DOHH2 (cell line): ENCODE results near the gene STX1A.
"Not testable (repeated sequence)": the region's sequence is repeated elsewhere in the genome, so short reads cannot be mapped to it uniquely, and the experiment has no call there.

ENCODE experiments used
- H3F3A ChIP-seq: fragments of 200-600 bp; sonication (generic), shearing (Covaris generic); 2 replicates; pipeline ENCODE4 v1.6.0; 2016; ENCODE audit warnings: antibody characterized with exemption, mild to moderate bottlenecking; ENCODE audit not compliant: control insufficient read depth, insufficient read depth
- H3K27ac ChIP-seq: fragments of 200-600 bp; sonication (generic); 2 replicates; pipeline ENCODE4 v1.5.1; 2014; ENCODE audit warnings: low read depth, mild to moderate bottlenecking, low read length, moderate library complexity
- H3K27me3 ChIP-seq: fragments of 200-600 bp; sonication (generic); 2 replicates; pipeline ENCODE4 v1.6.1; 2014; ENCODE audit warnings: mild to moderate bottlenecking, low read length, mixed read lengths; ENCODE audit not compliant: control insufficient read depth
- H3K36me3 ChIP-seq: fragments of 200-600 bp; sonication (generic); 2 replicates; pipeline ENCODE4 v1.6.1; 2014; ENCODE audit warnings: mild to moderate bottlenecking, low read length, moderate library complexity, mixed read lengths; ENCODE audit not compliant: control insufficient read depth
- H3K4me1 ChIP-seq: fragments of 200-600 bp; sonication (generic); 2 replicates; pipeline ENCODE4 v1.6.1; 2014; ENCODE audit warnings: mild to moderate bottlenecking, low read length, mixed read lengths; ENCODE audit not compliant: control insufficient read depth
- H3K4me2 ChIP-seq: fragments of 200-600 bp; sonication (generic); 2 replicates; pipeline ENCODE4 v1.6.0; 2014; ENCODE audit warnings: mild to moderate bottlenecking, low read length, moderate library complexity
- H3K4me3 ChIP-seq: fragments of 200-600 bp; sonication (generic); 2 replicates; pipeline ENCODE4 v1.5.1; 2014; ENCODE audit warnings: mild to moderate bottlenecking, low read length, mixed read lengths
- H3K79me2 ChIP-seq: fragments of 200-600 bp; sonication (generic); 2 replicates; pipeline ENCODE4 v1.6.1; 2014; ENCODE audit warnings: mild to moderate bottlenecking, low read length, mixed read lengths; ENCODE audit not compliant: control insufficient read depth
- H3K9me2 ChIP-seq: fragments of 200-600 bp; sonication (generic); replicated peaks from 2 replicates; pipeline ENCODE4 v1.6.1; 2014; ENCODE audit warnings: mild to moderate bottlenecking, low read length, mixed read lengths; ENCODE audit not compliant: control insufficient read depth
- H3K9me3 ChIP-seq: fragments of 200-600 bp; sonication (generic); 2 replicates; pipeline ENCODE4 v1.6.1; 2014; ENCODE audit warnings: antibody characterized with exemption, low read length, mixed read lengths; ENCODE audit not compliant: control insufficient read depth, insufficient read depth
- H4K20me1 ChIP-seq: fragments of 200-600 bp; sonication (generic); 2 replicates; pipeline ENCODE4 v1.6.0; 2014; ENCODE audit warnings: low read depth, mild to moderate bottlenecking, antibody characterized with exemption, low read length, moderate library complexity; ENCODE audit not compliant: control insufficient read depth, insufficient read depth
- EZH2phosphoT487 ChIP-seq: fragments of 200-600 bp; sonication (generic); IDR thresholded peaks from 2 replicates; pipeline ENCODE4 v1.6.1; 2017; ENCODE audit warnings: borderline replicate concordance, mild to moderate bottlenecking, antibody characterized with exemption, low read length, moderate library complexity, mixed read lengths
- TF ChIP-seq, protein P1 (sequence below): fragments of 200-600 bp; sonication (generic); IDR thresholded peaks from one replicate; pipeline ENCODE4 v1.5.1; 2014; ENCODE audit warnings: antibody characterized with exemption, mild to moderate bottlenecking, low read depth, low read length; ENCODE audit not compliant: poor library complexity, severe bottlenecking

STX1A gene

DNA sequence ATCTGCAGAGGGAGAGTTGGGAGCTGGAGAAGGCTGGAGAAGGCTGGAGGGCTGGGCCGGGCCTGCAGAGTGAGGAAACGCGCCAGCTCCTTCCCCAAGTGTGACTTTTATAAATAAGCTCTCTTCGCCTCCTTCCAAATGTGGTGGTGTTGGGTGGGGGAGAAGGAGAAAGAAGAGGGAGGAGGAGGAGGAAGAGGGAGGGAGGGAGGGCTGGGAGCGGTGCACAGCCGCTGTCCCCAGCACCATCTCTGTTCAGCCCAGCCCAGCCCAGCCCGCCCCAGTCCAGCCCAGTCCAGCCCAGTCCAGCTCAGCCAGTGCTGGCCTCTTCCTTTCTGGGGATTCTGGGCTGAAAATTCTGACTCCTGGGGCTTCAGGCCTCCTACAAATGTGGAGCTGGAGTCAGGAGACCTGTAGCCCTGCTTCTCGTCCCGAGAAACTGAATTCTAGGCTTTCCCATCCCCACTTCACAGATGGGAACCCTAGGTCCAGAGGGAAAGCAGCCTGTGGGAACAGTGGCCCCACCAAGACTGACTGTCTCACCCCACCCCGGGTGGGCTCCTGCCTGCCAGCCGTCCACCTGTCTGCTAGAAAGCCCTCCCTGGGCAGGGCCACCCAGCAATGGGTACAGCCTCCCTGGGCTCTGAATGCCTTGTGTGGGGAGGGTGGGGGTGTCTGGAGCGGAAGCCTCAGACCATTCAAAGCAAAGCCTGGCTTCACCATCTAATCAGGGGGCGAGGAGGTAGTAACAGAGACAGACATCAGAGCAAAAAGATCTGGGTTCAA, 2.3 kb downstream of the STX1A start:
- no peaks in the 10 kb centered on the region for H3K9me2 ChIP-seq
- H3K4me3 ChIP-seq, result no peak overlapping the region
- TF ChIP-seq EZH2phosphoT487, result no peak
- H3K27me3 ChIP-seq, result peaks cover 34% of the 10 kb centered on the region
- H3K36me3 ChIP-seq, result no peaks in the 10 kb centered on the region
- peaks cover 32% of the 10 kb centered on the region for H3K4me1 ChIP-seq
- no peak overlapping the region for H3K4me2 ChIP-seq
- peaks cover 26% of the 10 kb centered on the region; the same call in 1 of the 2 replicates for H4K20me1 ChIP-seq
- H3F3A ChIP-seq, result no peaks in the 10 kb centered on the region
- H3K79me2 ChIP-seq, result peaks cover 13% of the 10 kb centered on the region
- H3K27ac ChIP-seq, result no peak overlapping the region
- no peaks in the 10 kb centered on the region for H3K9me3 ChIP-seq

DNA sequence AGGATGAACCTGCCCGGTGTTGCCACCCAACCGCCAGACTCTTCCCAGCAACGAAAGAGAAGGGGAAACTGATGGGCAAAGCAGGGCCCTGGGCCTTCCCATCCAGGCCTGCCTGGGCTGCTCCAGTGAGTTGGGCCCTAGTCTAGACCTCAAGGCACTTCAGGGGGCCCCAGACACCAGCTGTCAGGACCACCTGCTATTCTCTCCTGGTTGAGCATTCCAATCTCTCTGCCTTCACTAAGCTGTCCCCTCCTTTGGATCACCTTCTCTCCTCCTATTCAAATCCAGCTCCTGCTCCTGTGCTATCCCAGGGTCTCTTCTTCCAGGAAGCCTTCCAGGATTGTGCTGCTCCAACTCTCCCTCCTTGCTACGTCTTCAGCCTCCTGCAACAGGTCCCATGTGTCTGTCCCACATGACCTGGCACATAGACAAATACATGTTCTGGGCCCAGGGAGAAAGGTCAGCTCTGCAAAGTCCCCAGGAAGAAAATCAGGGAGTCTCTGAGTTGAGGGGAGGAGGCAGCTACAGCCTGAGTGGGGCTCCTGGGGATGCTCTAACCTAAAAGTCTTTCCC, 3.1 kb downstream of the STX1A start:
- H3K27me3 ChIP-seq, result peaks cover 28% of the 10 kb centered on the region
- no peaks in the 10 kb centered on the region for H3K9me2 ChIP-seq
- H3K4me1 ChIP-seq, result peaks cover 32% of the 10 kb centered on the region
- TF ChIP-seq, protein P1, sequence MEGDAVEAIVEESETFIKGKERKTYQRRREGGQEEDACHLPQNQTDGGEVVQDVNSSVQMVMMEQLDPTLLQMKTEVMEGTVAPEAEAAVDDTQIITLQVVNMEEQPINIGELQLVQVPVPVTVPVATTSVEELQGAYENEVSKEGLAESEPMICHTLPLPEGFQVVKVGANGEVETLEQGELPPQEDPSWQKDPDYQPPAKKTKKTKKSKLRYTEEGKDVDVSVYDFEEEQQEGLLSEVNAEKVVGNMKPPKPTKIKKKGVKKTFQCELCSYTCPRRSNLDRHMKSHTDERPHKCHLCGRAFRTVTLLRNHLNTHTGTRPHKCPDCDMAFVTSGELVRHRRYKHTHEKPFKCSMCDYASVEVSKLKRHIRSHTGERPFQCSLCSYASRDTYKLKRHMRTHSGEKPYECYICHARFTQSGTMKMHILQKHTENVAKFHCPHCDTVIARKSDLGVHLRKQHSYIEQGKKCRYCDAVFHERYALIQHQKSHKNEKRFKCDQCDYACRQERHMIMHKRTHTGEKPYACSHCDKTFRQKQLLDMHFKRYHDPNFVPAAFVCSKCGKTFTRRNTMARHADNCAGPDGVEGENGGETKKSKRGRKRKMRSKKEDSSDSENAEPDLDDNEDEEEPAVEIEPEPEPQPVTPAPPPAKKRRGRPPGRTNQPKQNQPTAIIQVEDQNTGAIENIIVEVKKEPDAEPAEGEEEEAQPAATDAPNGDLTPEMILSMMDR, result no peak
- TF ChIP-seq EZH2phosphoT487, result no peak
- no peaks in the 10 kb centered on the region for H3F3A ChIP-seq
- H3K4me3 ChIP-seq, result no peak overlapping the region
- H3K4me2 ChIP-seq, result no peak overlapping the region
- H3K79me2 ChIP-seq, result peaks cover 13% of the 10 kb centered on the region
- peaks cover 26% of the 10 kb centered on the region; the same call in 1 of the 2 replicates for H4K20me1 ChIP-seq
- no peaks in the 10 kb centered on the region for H3K9me3 ChIP-seq
- H3K27ac ChIP-seq, result no peak overlapping the region
- no peaks in the 10 kb centered on the region for H3K36me3 ChIP-seq

DNA sequence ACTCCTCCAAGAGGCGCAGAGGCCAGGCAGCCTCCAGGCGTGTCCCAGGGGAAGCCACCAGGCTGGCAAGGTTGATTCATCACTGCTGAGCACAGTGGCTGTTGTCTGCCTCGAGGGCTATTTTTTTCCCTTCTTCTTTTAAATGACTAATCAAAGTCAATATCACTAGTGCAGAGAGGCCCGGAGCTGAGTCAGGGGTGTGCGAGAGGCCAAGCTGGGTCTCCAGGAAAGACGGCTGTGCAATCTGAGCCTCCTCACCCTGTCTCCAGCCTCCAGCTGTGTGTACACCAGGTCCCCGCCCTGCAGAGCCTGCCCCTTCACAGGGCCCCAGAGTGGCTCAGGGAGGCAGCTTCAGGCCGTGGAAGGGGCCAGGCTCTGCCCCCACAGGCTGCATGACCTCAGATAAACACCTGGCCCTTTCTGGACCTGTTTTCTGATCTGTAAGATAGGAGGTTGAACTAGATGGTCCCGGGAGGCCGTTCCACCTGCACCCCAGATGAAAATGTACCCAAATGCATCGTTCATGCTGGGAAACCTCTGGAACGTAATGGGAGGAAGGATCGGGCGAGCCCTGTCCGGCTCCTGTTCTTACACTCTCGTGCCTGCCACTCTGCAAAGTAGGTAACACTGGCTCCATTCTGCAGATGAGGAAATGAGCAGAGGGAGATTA, 3.7 kb downstream of the STX1A start:
- Histone ChIP-seq H3K79me2 (peaks cover 13% of the 10 kb centered on the region), H4K20me1 (peaks cover 26% of the 10 kb centered on the region; the same call in 1 of the 2 replicates), H3F3A (no peaks in the 10 kb centered on the region), H3K27me3 (peaks cover 25% of the 10 kb centered on the region), H3K4me2 (no peak overlapping the region), H3K9me3 (no peaks in the 10 kb centered on the region), H3K36me3 (no peaks in the 10 kb centered on the region), H3K4me3 (no peak overlapping the region), H3K9me2 (no peaks in the 10 kb centered on the region), H3K27ac (no peak overlapping the region), H3K4me1 (peaks cover 32% of the 10 kb centered on the region)
- no peak for TF ChIP-seq EZH2phosphoT487
- TF ChIP-seq, protein P1, result no peak

DNA sequence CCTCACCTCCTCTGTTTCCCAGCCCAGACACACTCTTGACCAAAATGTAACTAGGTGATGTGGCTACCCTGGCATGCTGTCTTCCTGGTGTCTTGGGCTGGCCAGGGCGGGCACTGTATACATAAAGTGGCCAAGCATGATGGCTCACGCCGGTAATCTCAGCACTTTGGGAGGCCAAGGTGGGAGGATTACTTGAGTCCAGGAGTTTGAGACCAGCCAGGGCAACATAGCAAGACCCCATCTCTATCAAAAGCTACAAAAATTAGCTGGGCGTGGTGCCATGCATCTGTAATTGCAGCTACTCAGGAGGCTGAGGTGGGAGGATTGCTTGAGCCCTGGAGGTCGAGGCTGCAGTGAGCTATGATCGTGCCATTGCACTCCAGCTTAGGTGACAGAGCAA, 6.2 kb downstream of the STX1A start:
- Histone ChIP-seq H4K20me1 (peaks cover 21% of the 10 kb centered on the region; the same call in 1 of the 2 replicates), H3K27me3 (peaks cover 11% of the 10 kb centered on the region), H3K4me1 (peaks cover 18% of the 10 kb centered on the region)
- not testable (repeated sequence) for H3K36me3 ChIP-seq, H3K4me3 ChIP-seq, H3K9me2 ChIP-seq, H3K79me2 ChIP-seq, H3K4me2 ChIP-seq, H3F3A ChIP-seq, H3K9me3 ChIP-seq, H3K27ac ChIP-seq
